Endothelial cell of umbilical vein (primary cell): ENCODE data around the gene LNX2.

Source experiments
- POLR2A ChIP-seq: IDR thresholded peaks from 2 replicates; pipeline ENCODE4 v1.6.1; 2012; ENCODE audit warnings: low read depth, mild to moderate bottlenecking, control low read depth, low read length
- TF ChIP-seq, protein P1 (sequence below), 2 donors: IDR thresholded peaks; 1 replicate in 1 of 2; 2 replicates in 1 of 2; pipeline ENCODE4 v1.5.1; 2011; ENCODE audit warnings: low read length in 2 of 2, mild to moderate bottlenecking in 2 of 2, moderate library complexity in 2 of 2, control low read depth in 1 of 2, inconsistent platforms in 1 of 2, low read depth in 1 of 2; ENCODE audit not compliant: insufficient read depth in 1 of 2; ENCODE audit errors: extremely low read depth in 1 of 2

DNA sequence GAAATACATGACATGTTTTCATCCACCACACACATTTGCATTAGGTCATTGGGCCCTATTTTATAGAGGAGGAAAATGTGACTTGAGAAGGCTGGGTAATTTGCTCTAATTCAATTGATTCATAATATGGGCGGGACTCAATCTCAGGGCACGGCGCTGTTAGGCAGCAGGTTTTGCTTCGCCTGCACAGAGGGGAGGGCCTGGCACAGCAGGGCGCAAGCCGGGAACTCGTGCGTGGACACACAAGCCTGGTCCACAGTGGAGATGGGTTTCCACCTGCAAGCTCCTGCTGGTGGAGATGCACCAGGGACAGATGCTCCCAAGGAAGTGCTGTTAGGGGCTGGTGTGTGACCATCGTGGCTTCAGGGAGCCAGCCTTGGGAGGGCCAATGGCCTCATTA is 111.5 kb downstream of the LNX2 start:
- TF ChIP-seq, protein P1, sequence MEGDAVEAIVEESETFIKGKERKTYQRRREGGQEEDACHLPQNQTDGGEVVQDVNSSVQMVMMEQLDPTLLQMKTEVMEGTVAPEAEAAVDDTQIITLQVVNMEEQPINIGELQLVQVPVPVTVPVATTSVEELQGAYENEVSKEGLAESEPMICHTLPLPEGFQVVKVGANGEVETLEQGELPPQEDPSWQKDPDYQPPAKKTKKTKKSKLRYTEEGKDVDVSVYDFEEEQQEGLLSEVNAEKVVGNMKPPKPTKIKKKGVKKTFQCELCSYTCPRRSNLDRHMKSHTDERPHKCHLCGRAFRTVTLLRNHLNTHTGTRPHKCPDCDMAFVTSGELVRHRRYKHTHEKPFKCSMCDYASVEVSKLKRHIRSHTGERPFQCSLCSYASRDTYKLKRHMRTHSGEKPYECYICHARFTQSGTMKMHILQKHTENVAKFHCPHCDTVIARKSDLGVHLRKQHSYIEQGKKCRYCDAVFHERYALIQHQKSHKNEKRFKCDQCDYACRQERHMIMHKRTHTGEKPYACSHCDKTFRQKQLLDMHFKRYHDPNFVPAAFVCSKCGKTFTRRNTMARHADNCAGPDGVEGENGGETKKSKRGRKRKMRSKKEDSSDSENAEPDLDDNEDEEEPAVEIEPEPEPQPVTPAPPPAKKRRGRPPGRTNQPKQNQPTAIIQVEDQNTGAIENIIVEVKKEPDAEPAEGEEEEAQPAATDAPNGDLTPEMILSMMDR (IDR thresholded peaks at IDR 0.05; ENCODE audit: extremely low read depth in 1 of 2, insufficient read depth in 1 of 2, low read depth in 1 of 2, low read length in 2 of 2) = no peak
- TF ChIP-seq POLR2A = no peak
